Neural progenitor cell (in vitro differentiated cells): ENCODE measurements around the gene COX20. TPM values are rescaled to one million over a fixed set of nuclear protein-coding genes. Genes with fewer than 3 reads are reported as not detected.
A peak's percentile ranks its signal among the peaks of the same experiment; 100 is the strongest.

Experiments
- DNase-seq: peaks from one replicate; pipeline ENCODE4 v3.0.0-alpha.2; 2016; ENCODE audit warnings: low spot score
- H2AFZ ChIP-seq: fragments of 200-600 bp; sonication (generic); replicated peaks from 2 replicates; pipeline ENCODE4 v1.6.1; 2016; ENCODE audit warnings: antibody characterized with exemption
- H3F3A ChIP-seq: fragments of 200-600 bp; sonication (generic); 2 replicates; pipeline ENCODE4 v1.6.1; 2016; ENCODE audit warnings: antibody characterized with exemption, low read depth
- H3K27ac ChIP-seq: fragments of 200-600 bp; sonication (generic); 2 replicates; pipeline ENCODE4 v1.5.1; 2016; ENCODE audit warnings: mild to moderate bottlenecking
- H3K27me3 ChIP-seq: fragments of 200-600 bp; sonication (generic); 2 replicates; pipeline ENCODE4 v1.6.1; 2016; ENCODE audit warnings: mild to moderate bottlenecking, moderate library complexity
- H3K36me3 ChIP-seq: fragments of 200-600 bp; sonication (generic); 2 replicates; pipeline ENCODE4 v1.5.1; 2016
- H3K4me1 ChIP-seq: fragments of 200-600 bp; sonication (generic); 2 replicates; pipeline ENCODE4 v1.6.1; 2016; ENCODE audit warnings: mixed run types
- H3K4me2 ChIP-seq: fragments of 200-600 bp; sonication (generic); 2 replicates; pipeline ENCODE4 v1.6.1; 2016
- H3K4me3 ChIP-seq: fragments of 200-600 bp; sonication (generic); 2 replicates; pipeline ENCODE4 v1.5.1; 2016
- H3K79me2 ChIP-seq: fragments of 200-600 bp; sonication (generic); 2 replicates; pipeline ENCODE4 v1.6.1; 2016; ENCODE audit warnings: low read depth
- H3K9ac ChIP-seq: fragments of 200-600 bp; sonication (generic); 2 replicates; pipeline ENCODE4 v1.6.1; 2016
- H3K9me3 ChIP-seq: fragments of 200-600 bp; sonication (generic); 2 replicates; pipeline ENCODE4 v1.5.1; 2016; ENCODE audit warnings: low read depth
- H4K20me1 ChIP-seq: fragments of 200-600 bp; sonication (generic); 2 replicates; pipeline ENCODE4 v1.6.1; 2016; ENCODE audit warnings: low read depth
- H3K27ac Mint-ChIP-seq: 3 replicates; pipeline ENCODE4 v1.8.0; 2021; ENCODE audit warnings: mixed read lengths
- H3K27me3 Mint-ChIP-seq: 2 replicates; pipeline ENCODE4 v1.8.0; 2022; ENCODE audit warnings: low read depth, mild to moderate bottlenecking, inconsistent platforms, moderate library complexity, mixed read lengths; ENCODE audit not compliant: insufficient read depth
- H3K36me3 Mint-ChIP-seq: 3 replicates; pipeline ENCODE4 v1.8.0; 2021; ENCODE audit warnings: mixed read lengths
- H3K4me1 Mint-ChIP-seq: 3 replicates; pipeline ENCODE4 v1.8.0; 2021; ENCODE audit warnings: mixed read lengths
- H3K4me3 Mint-ChIP-seq: 3 replicates; pipeline ENCODE4 v1.8.0; 2021; ENCODE audit warnings: mild to moderate bottlenecking, moderate library complexity, mixed read lengths
- H3K9me3 Mint-ChIP-seq: 3 replicates; pipeline ENCODE4 v1.8.0; 2020; ENCODE audit warnings: mixed read lengths
- EZH2 ChIP-seq: fragments of 200-600 bp; sonication (generic); IDR thresholded peaks from 2 replicates; pipeline ENCODE4 v1.6.1; 2017; ENCODE audit warnings: antibody characterized with exemption, mild to moderate bottlenecking, moderate library complexity
- EZH2phosphoT487 ChIP-seq: fragments of 200-600 bp; sonication (generic); IDR thresholded peaks from 2 replicates; pipeline ENCODE4 v1.6.1; 2017; ENCODE audit warnings: antibody characterized with exemption
- total RNA-seq: library from RNA; depleted of rRNA; stranded (reverse); fragments of >200 nt; gene quantifications from 2 replicates; pipeline ENCODE4 v1.2.3, GENCODE V29; 2015; ENCODE audit warnings: low replicate concordance
- TF ChIP-seq, protein P1 (sequence below): fragments of 200-600 bp; sonication (generic); IDR thresholded peaks from 2 replicates; pipeline ENCODE4 v1.5.1; 2017; ENCODE audit warnings: antibody characterized with exemption, mild to moderate bottlenecking

Gene COX20
- total RNA-seq, 1 donor from 2014 or later: 81.6 TPM

DNA sequence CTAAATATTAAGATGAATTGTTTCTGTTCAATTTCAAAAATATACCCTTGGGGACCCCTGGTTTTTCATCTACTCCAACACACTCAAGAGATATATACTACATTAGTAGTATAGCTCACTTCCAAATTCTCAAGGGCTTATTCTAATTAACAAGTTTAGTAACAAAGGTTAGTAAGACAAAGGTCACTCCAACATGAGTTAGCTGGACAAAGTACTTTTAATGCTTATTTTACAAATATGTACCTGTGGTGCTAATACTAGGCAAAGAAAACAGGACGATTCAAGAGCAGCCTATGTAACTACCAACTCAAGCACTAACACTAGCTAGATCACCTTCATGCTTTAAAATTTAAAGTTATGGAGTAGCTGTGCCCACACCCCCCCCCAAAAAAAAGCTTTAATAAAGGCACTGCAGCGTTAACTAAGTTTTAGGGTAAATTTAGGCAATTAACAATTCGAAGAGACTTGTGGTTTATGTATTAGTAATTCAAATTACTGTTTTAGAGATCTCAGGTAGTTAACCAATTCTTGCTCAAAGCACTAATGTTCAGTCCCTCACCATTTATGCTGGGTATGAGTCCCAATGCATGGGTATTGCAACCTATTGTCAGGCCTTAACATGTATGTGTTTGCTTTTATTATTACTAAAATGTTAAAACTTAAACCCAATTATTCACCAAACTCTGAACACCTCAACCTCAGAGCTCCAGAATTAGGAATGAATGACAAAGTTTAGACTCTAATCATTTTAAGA is 14.8 kb downstream of the COX20 start:
- H3K9me3 ChIP-seq: no peaks in the 10 kb centered on the region
- TF ChIP-seq EZH2phosphoT487 (no peak), EZH2 (no peak)
- TF ChIP-seq, protein P1, sequence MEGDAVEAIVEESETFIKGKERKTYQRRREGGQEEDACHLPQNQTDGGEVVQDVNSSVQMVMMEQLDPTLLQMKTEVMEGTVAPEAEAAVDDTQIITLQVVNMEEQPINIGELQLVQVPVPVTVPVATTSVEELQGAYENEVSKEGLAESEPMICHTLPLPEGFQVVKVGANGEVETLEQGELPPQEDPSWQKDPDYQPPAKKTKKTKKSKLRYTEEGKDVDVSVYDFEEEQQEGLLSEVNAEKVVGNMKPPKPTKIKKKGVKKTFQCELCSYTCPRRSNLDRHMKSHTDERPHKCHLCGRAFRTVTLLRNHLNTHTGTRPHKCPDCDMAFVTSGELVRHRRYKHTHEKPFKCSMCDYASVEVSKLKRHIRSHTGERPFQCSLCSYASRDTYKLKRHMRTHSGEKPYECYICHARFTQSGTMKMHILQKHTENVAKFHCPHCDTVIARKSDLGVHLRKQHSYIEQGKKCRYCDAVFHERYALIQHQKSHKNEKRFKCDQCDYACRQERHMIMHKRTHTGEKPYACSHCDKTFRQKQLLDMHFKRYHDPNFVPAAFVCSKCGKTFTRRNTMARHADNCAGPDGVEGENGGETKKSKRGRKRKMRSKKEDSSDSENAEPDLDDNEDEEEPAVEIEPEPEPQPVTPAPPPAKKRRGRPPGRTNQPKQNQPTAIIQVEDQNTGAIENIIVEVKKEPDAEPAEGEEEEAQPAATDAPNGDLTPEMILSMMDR: no peak
- H3K27ac Mint-ChIP-seq: no peak overlapping the region
- H3K79me2 ChIP-seq: peaks cover 94% of the 10 kb centered on the region
- no peak overlapping the region for H3K4me3 Mint-ChIP-seq
- no peaks in the 10 kb centered on the region for H3K4me1 ChIP-seq
- H3K4me1 Mint-ChIP-seq: peaks cover 2% of the 10 kb centered on the region
- no peak overlapping the region for H3K4me2 ChIP-seq
- H3K27me3 ChIP-seq: no peaks in the 10 kb centered on the region
- DNase-seq: no peak
- no peak overlapping the region for H3K4me3 ChIP-seq
- peaks cover 70% of the 10 kb centered on the region for H3K36me3 ChIP-seq
- peaks cover 78% of the 10 kb centered on the region for H4K20me1 ChIP-seq
- no peak overlapping the region for H3K9ac ChIP-seq
- H3K36me3 Mint-ChIP-seq: peaks cover 62% of the 10 kb centered on the region
- no peaks in the 10 kb centered on the region for H3K27me3 Mint-ChIP-seq
- no peak overlapping the region for H3K27ac ChIP-seq
- H3K9me3 Mint-ChIP-seq: no peaks in the 10 kb centered on the region
- H2AFZ ChIP-seq: no peak overlapping the region
- H3F3A ChIP-seq: peaks cover 97% of the 10 kb centered on the region

DNA sequence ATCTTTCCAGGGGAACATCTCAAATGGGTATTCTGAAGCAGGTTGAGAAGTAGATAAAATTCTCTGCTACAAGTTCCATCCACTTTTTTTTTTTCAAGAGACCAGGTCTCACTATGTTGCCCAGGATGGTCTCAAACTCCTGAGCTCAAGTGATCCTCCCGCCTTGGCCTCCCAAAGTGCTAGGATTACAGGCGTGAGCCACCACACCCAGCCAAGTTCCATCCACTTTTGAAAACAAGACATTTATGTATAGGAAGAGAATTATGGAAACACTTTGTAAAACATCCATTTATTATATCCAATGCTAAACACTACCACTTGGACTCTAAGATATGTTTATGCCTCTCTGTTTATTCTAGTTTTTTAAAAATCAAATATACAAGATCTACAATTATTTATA is 15.4 kb downstream of the COX20 start:
- peaks cover 64% of the 10 kb centered on the region for H3K36me3 Mint-ChIP-seq
- H4K20me1 ChIP-seq: peaks cover 84% of the 10 kb centered on the region
- H3K27ac Mint-ChIP-seq: no peak overlapping the region

DNA sequence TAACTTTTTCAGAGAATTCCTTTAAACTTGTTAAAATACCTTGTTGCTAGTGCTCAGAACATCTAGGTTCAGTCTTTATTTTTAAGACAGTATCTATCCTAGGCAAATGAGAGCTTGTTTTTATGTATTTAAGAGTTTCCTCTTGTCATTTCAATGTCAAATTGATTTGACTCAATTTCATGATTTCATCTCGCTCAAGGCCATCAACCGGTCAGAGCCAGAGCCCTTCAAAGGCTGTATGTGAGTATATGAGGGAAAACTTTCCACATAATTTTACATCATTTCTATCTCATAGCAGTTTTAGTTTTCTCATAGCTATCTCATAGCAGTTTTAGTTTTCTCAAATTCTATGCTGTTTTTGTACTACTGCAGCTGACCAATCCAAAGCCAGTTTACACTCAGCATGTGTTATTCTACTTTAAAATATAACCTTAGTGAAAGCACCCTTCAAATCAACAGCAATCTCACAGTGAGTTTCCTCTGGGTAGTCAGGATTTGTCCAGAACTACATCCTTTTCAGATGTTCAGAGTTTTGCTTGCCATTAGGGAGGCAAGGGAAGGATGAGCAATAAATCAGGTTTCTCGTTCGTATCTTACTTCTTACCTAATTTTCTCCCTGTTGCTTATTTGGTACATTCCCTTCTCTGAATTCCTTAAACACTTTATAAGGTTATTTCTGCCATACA is 16.2 kb downstream of the COX20 start:
- H3K4me3 ChIP-seq: no peak overlapping the region
- TF ChIP-seq EZH2: no peak
- TF ChIP-seq, protein P1: no peak
- TF ChIP-seq EZH2phosphoT487: no peak
- DNase-seq: no peak
- Mint-ChIP-seq H3K27me3 (no peaks in the 10 kb centered on the region), H3K27ac (no peak overlapping the region), H3K4me1 (peaks cover 2% of the 10 kb centered on the region), H3K4me3 (no peak overlapping the region), H3K9me3 (no peaks in the 10 kb centered on the region), H3K36me3 (peaks cover 65% of the 10 kb centered on the region)
- peaks cover 80% of the 10 kb centered on the region for H3K36me3 ChIP-seq
- H3F3A ChIP-seq: peaks cover 97% of the 10 kb centered on the region
- no peaks in the 10 kb centered on the region for H3K9me3 ChIP-seq
- peak overlapping the region; percentile 4 for H3K27ac ChIP-seq
- peaks cover 99% of the 10 kb centered on the region for H3K79me2 ChIP-seq
- no peak overlapping the region for H3K4me2 ChIP-seq
- H3K27me3 ChIP-seq: no peaks in the 10 kb centered on the region
- peaks cover 92% of the 10 kb centered on the region for H4K20me1 ChIP-seq
- no peaks in the 10 kb centered on the region for H3K4me1 ChIP-seq
- H3K9ac ChIP-seq: no peak overlapping the region
- H2AFZ ChIP-seq: no peak overlapping the region

More for the DNA sequence above, 15.4 kb downstream of the COX20 start:
- no peak overlapping the region for H3K4me2 ChIP-seq
- no peaks in the 10 kb centered on the region for H3K9me3 ChIP-seq
- H2AFZ ChIP-seq: no peak overlapping the region
- H3K4me1 ChIP-seq: no peaks in the 10 kb centered on the region
- no peak overlapping the region for H3K27ac ChIP-seq
- Mint-ChIP-seq H3K4me1 (peaks cover 2% of the 10 kb centered on the region), H3K4me3 (no peak overlapping the region), H3K27me3 (no peaks in the 10 kb centered on the region), H3K9me3 (no peaks in the 10 kb centered on the region)
- H3F3A ChIP-seq: peaks cover 97% of the 10 kb centered on the region
- no peaks in the 10 kb centered on the region for H3K27me3 ChIP-seq
- no peak overlapping the region for H3K4me3 ChIP-seq
- no peak overlapping the region for H3K9ac ChIP-seq
- H3K79me2 ChIP-seq: peaks cover 97% of the 10 kb centered on the region
- TF ChIP-seq EZH2 (no peak), EZH2phosphoT487 (no peak)
- TF ChIP-seq, protein P1: no peak
- no peak for DNase-seq
- H3K36me3 ChIP-seq: peaks cover 75% of the 10 kb centered on the region
